PC-9 (cell line): ENCODE results near the gene C4orf36.

Experiments
- CTCF ChIP-seq: fragments of 200-600 bp; sonication (generic); conservative IDR thresholded peaks from 2 replicates; pipeline ENCODE4 v1.6.1; 2017; ENCODE audit warnings: mixed run types, antibody characterized with exemption, mild to moderate bottlenecking, moderate library complexity
- EZH2 ChIP-seq: fragments of 200-600 bp; sonication (generic); IDR thresholded peaks from 2 replicates; pipeline ENCODE4 v1.8.0; 2017; ENCODE audit warnings: antibody characterized with exemption, low read depth

GRCh38 chr4:86939729-86940575 is 47.7 kb upstream of the C4orf36 start:
- TF ChIP-seq CTCF (no peak), EZH2 (no peak)
